Body of pancreas (tissue), 4 donors: Measurements from ENCODE around the gene HASPIN.

Experiments used
- CTCF ChIP-seq, 7 experiments: fragments of 450-650 bp in 4 of 7; fragments of 200-600 bp in 3 of 7; sonication (generic) in 3 of 7; IDR thresholded peaks; one replicate each; pipeline ENCODE4 v1.5.1; 2016 to 2019; ENCODE audit warnings: antibody characterized with exemption in 7 of 7
- POLR2A ChIP-seq, 3 donors: fragments of 450-650 bp; IDR thresholded peaks; one replicate each; pipeline ENCODE4 v1.6.1; 2016; ENCODE audit warnings: antibody characterized with exemption in 3 of 3, mild to moderate bottlenecking in 2 of 3

GRCh38 chr17:3768341-3768740 lies 44.6 kb downstream of the HASPIN start:
- TF ChIP-seq CTCF (IDR thresholded peaks at IDR 0.05), result no peak
- no peak for TF ChIP-seq POLR2A (IDR thresholded peaks at IDR 0.05)
